Endothelial cell of umbilical vein (primary cell): Measurements from ENCODE around the gene MAP2K5. TPM values are rescaled to one million over a fixed set of nuclear protein-coding genes. Genes with fewer than 3 reads are reported as not detected.

ENCODE experiments used
- BruUV-seq: library from RNA; stranded (reverse); fragments of 400-500 nt; replicated peaks from 2 replicates; lab custom pipeline; 2021; lab: Mats Ljungman, UMichigan
- CTCF ChIA-PET: fragments of 300-600, 350-600 bp; sonication (Branson Sonifier 250); formaldehyde crosslinking; loops from one replicate; lab custom pipeline; 2021; ENCODE audit warnings: antibody characterized with exemption, inconsistent platforms; lab: Charles Lee
- POLR2A ChIA-PET: fragments of 300-600, 350-600 bp; sonication (Branson Sonifier 250); formaldehyde crosslinking; loops from one replicate; lab custom pipeline; 2021; ENCODE audit warnings: antibody characterized with exemption, inconsistent platforms; lab: Charles Lee
- DNase-seq: peaks from one replicate; pipeline ENCODE4 v3.0.0-alpha.2; 2011; ENCODE audit warnings: low read depth, low spot score
- FAIRE-seq: peaks from 2 replicates; lab custom pipeline; 2011; peaks lifted over from hg19 to GRCh38; lab: Jason Lieb, UNC
- H2AFZ ChIP-seq: 2 replicates; pipeline ENCODE4 v1.6.0; 2012; ENCODE audit warnings: low read depth, low read length, control low read depth, inconsistent platforms
- H3K27ac ChIP-seq: 2 replicates; pipeline ENCODE4 v1.5.1; 2011; ENCODE audit warnings: low read depth, mild to moderate bottlenecking, control low read depth, low read length, moderate library complexity; ENCODE audit not compliant: insufficient read depth
- H3K27me3 ChIP-seq, 2 experiments: 2 replicates each; pipeline versions ENCODE4 v1.6.0 to v1.6.1; 2011; ENCODE audit warnings: low read length in 2 of 2, mixed read lengths in 1 of 2; ENCODE audit not compliant: control insufficient read depth in 2 of 2, insufficient read depth in 2 of 2
- H3K36me3 ChIP-seq, 2 experiments: 2 replicates in 1 of 2; 3 replicates in 1 of 2; pipeline ENCODE4 v1.5.1; 2011; ENCODE audit warnings: low read length in 2 of 2, mild to moderate bottlenecking in 1 of 2, moderate library complexity in 1 of 2; ENCODE audit not compliant: control insufficient read depth in 2 of 2, insufficient read depth in 2 of 2; ENCODE audit errors: extremely low read depth in 1 of 2
- H3K4me1 ChIP-seq: 3 replicates; pipeline ENCODE4 v1.5.1; 2011; ENCODE audit warnings: mild to moderate bottlenecking, low read length; ENCODE audit not compliant: control insufficient read depth, insufficient read depth; ENCODE audit errors: extremely low read depth
- H3K4me2 ChIP-seq: 2 replicates; pipeline ENCODE4 v1.6.1; 2011; ENCODE audit warnings: low read length, control low read depth, mixed read lengths; ENCODE audit not compliant: insufficient read depth
- H3K4me3 ChIP-seq, 3 experiments: fragments of 200-600 bp in 1 of 3; sonication (generic), shearing (Covaris generic) in 1 of 3; replicated peaks in 1 of 3; 2 replicates each; pipeline ENCODE4 v1.5.1; 2011 to 2016; ENCODE audit warnings: control low read depth in 3 of 3, low read length in 3 of 3, mild to moderate bottlenecking in 2 of 3, inconsistent platforms in 1 of 3, low read depth in 1 of 3, moderate library complexity in 1 of 3; ENCODE audit not compliant: insufficient read depth in 1 of 3
- H3K79me2 ChIP-seq: 2 replicates; pipeline ENCODE4 v1.6.0; 2012; ENCODE audit warnings: low read length, inconsistent platforms; ENCODE audit not compliant: control insufficient read depth, insufficient read depth
- H3K9ac ChIP-seq: replicated peaks from 2 replicates; pipeline ENCODE3; 2011; ENCODE audit warnings: low read length, control low read depth; ENCODE audit not compliant: insufficient read depth; ENCODE audit errors: extremely low read depth
- H3K9me1 ChIP-seq: replicated peaks from 3 replicates; pipeline ENCODE4 v1.6.0; 2011; ENCODE audit warnings: mild to moderate bottlenecking, low read length; ENCODE audit not compliant: control insufficient read depth, insufficient read depth; ENCODE audit errors: extremely low read depth
- H3K9me3 ChIP-seq: replicated peaks from 2 replicates; pipeline ENCODE4 v1.5.1; 2012; ENCODE audit warnings: low read length, inconsistent platforms; ENCODE audit not compliant: control insufficient read depth, insufficient read depth
- H4K20me1 ChIP-seq: replicated peaks from 2 replicates; pipeline ENCODE3; 2011; ENCODE audit warnings: mild to moderate bottlenecking, low read length; ENCODE audit not compliant: control insufficient read depth, insufficient read depth; ENCODE audit errors: extremely low read depth
- EZH2 ChIP-seq: IDR thresholded peaks from 2 replicates; pipeline ENCODE4 v1.6.1; 2012; ENCODE audit warnings: borderline replicate concordance, low read depth, mild to moderate bottlenecking, moderate library complexity, low read length, inconsistent platforms; ENCODE audit not compliant: severe bottlenecking
- GATA2 ChIP-seq: IDR thresholded peaks from 2 replicates; pipeline ENCODE4 v1.7.0; 2011; ENCODE audit warnings: low read depth, mild to moderate bottlenecking, moderate library complexity, mixed read lengths, low read length; ENCODE audit not compliant: insufficient read length, insufficient read depth
- JUN ChIP-seq: IDR thresholded peaks from 2 replicates; pipeline ENCODE4 v1.6.1; 2011; ENCODE audit warnings: borderline replicate concordance, low read depth; ENCODE audit not compliant: insufficient read length, insufficient read depth
- dilution Hi-C: fragments of 300-500 bp; cut with MboI; formaldehyde crosslinking; loops from one replicate; pipeline ENCODE4 v1.15.0; 2019; ENCODE audit warnings: low sequenced_read_pairs; ENCODE audit not compliant: extremely low pct_ligation_motif_present
- intact Hi-C: fragments of 100-400 bp; cut with micrococcal nuclease; formaldehyde crosslinking; loops from one replicate; pipeline ENCODE4 v1.10.0; 2022
- polyA plus RNA-seq, 4 experiments: library from polyadenylated mRNA; depleted of rRNA in 3 of 4; stranded (reverse) in 3 of 4; unstranded in 1 of 4; fragments of >200 nt; gene quantifications; 2 replicates each; pipeline versions ENCODE4 v1.2.1 to v1.2.3, GENCODE V29; 2011 to 2012; ENCODE audit warnings: missing spikeins in 1 of 4
- total RNA-seq: library from RNA; stranded (reverse); gene quantifications from 2 replicates; pipeline ENCODE4 v1.2.3, GENCODE V29; 2021

Gene MAP2K5
- total and polyA plus RNA-seq, 2 donors (not counting 3 experiments of a cell fraction or from before 2014, with no cell fraction given) = 4.9 to 24.7 TPM

GRCh38 chr15:67835297-67836133, 293.0 kb downstream of the MAP2K5 start:
- Histone ChIP-seq H3K4me3 (peak overlapping the region in 2 of 3 experiments; percentile 29 to 47), H3K79me2 (no peaks in the 10 kb centered on the region), H3K27ac (no peak overlapping the region), H3K36me3 (no peaks in the 10 kb centered on the region), H2AFZ (peak overlapping the region; percentile 74), H3K4me2 (peak overlapping the region; percentile 65), H3K9me1 (no peaks in the 10 kb centered on the region), H3K4me1 (peaks cover 36% of the 10 kb centered on the region), H3K9ac (peak overlapping the region; percentile 14), H3K27me3 (peaks cover 62 to 68% of the 10 kb centered on the region in 2 experiments), H4K20me1 (no peaks in the 10 kb centered on the region), H3K9me3 (no peaks in the 10 kb centered on the region)
- FAIRE-seq (no peak), DNase-seq (no peak)
- intact Hi-C loops = loop anchor here (1.0 to 5.0 kb wide), 6 partner anchors 293 to 889 kb away; partner anchors contain the start of genes C15orf61 and MAP2K5
- dilution Hi-C loops = no loop called here
- ChIA-PET CTCF (interaction anchor here (0.7 to 2.4 kb wide), 28 partner anchors 10 to 889 kb away, joined by 3 to 111 read pairs (median 3); partner anchors contain the start of gene C15orf61), POLR2A (no interaction called here)
- peak; percentile 100 for TF ChIP-seq EZH2
- no peak for TF ChIP-seq GATA2
- no TSS peak for BruUV-seq

- BruUV-seq = no TSS peak
- intact Hi-C loops = loop anchor here (1.0 to 5.0 kb wide), 5 partner anchors 315 to 890 kb away; partner anchors contain the start of gene C15orf61
Measured at GRCh38 chr15:67836134-67836455, 293.6 kb downstream of the MAP2K5 start.

More at GRCh38 chr15:67836134-67836455, 293.6 kb downstream of the MAP2K5 start:
- FAIRE-seq = no peak
- POLR2A ChIA-PET = no interaction called here
- no peak for DNase-seq
- Histone ChIP-seq H2AFZ (peak overlapping the region; percentile 74), H3K79me2 (no peaks in the 10 kb centered on the region), H3K9me3 (no peaks in the 10 kb centered on the region), H3K9me1 (no peaks in the 10 kb centered on the region), H3K9ac (peak overlapping the region; percentile 14), H4K20me1 (no peaks in the 10 kb centered on the region), H3K36me3 (no peaks in the 10 kb centered on the region), H3K4me2 (peak overlapping the region; percentile 65), H3K4me1 (peaks cover 41% of the 10 kb centered on the region), H3K27ac (no peak overlapping the region), H3K27me3 (peaks cover 56 to 62% of the 10 kb centered on the region in 2 experiments), H3K4me3 (peak overlapping the region in 2 of 3 experiments; percentile 29 to 47)
- CTCF ChIA-PET = interaction anchor here (0.7 to 2.4 kb wide), 25 partner anchors 10 to 889 kb away, joined by 3 to 111 read pairs (median 3); partner anchors contain the start of gene C15orf61
- TF ChIP-seq JUN = no peak
- dilution Hi-C loops = no loop called here
